Fibroblast of the conjunctiva (primary cell): ENCODE data around the gene NFATC2.

Experiments
- DNase-seq: peaks from one replicate; pipeline ENCODE4 v3.0.0-alpha.2; 2010; ENCODE audit warnings: low read depth

Gene NFATC2

GRCh38 chr20:51374961-51375360 is 167.6 kb downstream of the NFATC2 start:
- no peak for DNase-seq

DNA sequence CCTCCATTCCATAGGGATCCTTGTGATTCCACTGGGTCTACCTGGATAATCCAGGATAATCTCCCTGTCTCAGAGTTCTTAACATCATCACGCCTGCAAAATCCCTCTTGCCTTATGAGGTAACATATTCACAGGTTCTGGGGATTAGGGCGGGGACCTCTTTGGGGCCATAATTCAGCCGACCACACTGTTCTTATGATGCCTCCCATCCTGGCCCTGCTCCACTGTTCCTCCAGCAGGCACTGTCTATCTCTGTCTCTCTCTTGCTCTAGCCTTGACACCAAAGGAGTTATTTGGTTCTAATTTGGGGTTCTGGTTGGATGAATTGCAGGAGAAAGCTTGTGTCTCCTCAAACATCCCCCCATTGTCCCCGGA is 168.1 kb downstream of the NFATC2 start:
- DNase-seq: no peak

- DNase-seq: no peak
Measured at GRCh38 chr20:51373713-51374455, 168.6 kb downstream of the NFATC2 start.

- no peak for DNase-seq
Measured at GRCh38 chr20:51372966-51373365, 169.6 kb downstream of the NFATC2 start.

DNA sequence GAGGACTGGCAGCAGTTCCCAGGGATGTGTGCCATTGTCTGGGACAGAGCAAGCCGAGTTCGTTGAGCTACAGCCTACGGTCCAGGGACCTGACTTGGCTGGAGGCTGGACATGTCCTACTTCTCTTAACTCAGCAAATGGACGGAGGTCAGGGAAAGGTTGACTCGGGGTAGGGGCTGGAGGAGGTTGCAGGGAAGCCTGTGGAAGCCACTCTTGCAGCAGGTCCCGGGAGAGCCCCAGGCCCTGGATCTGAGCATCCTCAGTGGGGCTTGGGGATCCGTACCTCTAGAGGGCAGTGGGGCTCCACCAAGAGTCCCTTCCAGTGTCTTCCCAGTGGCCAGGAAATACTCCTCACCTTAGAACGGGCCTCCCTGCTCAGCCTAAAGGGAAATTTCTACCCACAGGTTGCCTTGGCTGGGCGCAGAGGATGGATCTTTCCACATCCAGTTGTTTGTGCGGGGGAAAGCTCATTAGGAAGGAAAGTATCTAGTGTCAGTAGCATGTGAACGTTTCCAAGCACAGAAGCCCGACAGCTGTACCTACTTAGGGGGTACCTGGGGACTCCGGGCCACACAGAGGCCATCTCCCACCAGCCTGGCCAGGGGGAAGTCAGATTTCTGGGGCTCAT is 170.2 kb downstream of the NFATC2 start:
- DNase-seq: peak; percentile 44

- no peak for DNase-seq
Measured at GRCh38 chr20:51371720-51372119, 170.8 kb downstream of the NFATC2 start.

- DNase-seq: no peak
Measured at GRCh38 chr20:51369503-51369902, 173.0 kb downstream of the NFATC2 start.

- no peak for DNase-seq
Measured at GRCh38 chr20:51368461-51369211, 173.9 kb downstream of the NFATC2 start.

DNA sequence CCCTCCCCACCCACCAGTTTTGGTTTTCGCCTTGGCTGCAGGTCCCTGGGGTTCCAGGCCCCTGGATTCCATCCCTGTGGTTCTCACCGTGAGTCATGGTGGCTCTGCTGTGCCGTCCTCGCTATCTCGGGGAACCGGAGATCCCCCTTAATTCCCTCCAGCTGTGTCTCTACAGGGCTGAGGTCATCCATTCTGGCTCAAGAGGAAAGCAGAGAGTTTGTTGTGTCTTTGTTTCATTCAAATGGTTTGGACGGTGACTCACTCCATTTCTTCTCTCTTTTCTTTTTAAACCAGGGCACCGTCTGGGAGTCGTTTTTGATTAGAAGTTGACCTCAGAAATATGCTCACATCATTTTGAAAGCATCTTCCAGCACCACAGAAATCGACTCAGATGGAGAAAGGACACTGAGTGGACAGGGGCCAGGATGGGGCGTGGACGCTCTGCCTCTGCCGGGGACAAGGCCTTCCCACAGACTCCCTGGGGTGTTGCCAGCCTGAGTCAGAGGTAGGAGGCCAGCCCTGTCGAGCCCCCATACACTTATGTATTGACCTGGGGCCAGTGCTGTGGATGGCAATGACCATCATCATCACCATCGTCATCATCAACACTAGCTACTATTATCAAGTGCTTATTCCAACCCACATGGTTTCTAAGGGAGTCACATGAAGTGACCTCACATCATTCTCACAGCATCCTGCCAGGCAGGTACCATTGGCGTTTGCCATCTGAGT is 176.2 kb downstream of the NFATC2 start:
- DNase-seq: peak; percentile 95

DNA sequence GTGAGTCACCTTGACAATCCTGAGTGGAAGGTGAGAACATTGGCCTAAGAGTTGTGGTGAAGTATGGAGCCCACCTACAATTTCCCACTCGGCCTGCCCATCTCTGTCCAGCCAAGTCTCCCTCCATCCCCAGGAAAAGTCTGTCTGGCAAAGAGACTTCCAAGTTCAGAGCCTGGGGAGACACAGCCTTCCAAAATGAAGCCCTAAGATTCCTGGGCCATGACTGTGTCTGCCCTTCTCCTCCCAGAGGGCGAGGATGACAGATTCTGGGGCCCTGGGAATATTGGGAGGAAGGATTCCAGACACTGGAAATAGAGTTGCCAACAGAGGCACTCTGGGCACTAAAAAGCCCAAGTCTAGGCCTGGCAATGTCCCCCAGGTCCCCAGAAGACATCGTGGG is 176.8 kb downstream of the NFATC2 start:
- DNase-seq: no peak

DNA sequence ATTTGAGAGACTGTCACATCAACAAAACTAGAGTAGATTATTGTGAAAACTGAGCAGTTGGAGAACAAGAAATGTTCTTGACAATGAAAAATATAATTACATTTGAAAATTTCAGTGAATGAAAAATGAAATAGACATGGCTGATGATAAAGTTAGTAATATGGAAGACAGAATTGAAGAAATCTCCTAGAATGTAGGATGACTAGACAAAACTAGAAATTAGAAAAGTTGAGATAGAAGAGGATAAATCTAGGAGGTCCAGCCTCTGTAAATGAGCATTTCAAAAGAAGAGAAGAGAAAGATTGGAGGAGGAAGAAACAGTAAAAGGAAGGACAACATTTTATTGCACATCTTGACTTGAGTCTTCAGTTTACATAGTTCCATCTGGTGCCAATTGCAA is 178.7 kb downstream of the NFATC2 start:
- DNase-seq: no peak

- DNase-seq: no peak
Measured at GRCh38 chr20:51363378-51363777, 179.1 kb downstream of the NFATC2 start.

DNA sequence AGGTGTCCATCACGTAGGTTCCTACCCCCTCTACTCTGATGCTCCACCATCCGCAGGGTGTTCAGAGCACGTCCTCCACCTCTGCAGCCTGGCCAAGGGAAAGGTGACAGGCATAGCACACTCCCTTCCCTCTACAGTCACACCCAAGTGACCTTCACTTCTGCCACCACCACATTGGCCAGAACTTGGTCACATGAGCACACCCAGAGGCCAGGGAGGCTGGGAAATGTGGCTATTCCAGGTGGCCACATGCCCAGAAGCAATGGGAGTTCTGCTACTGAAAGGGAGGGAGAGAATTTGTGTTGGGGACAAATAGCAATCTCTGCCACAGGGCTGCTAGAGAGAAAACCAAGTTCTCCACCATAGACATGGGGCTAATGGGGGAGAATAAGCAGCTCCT is 180.3 kb downstream of the NFATC2 start:
- DNase-seq: no peak

- DNase-seq: no peak
Measured at GRCh38 chr20:51361258-51361657, 181.3 kb downstream of the NFATC2 start.

DNA sequence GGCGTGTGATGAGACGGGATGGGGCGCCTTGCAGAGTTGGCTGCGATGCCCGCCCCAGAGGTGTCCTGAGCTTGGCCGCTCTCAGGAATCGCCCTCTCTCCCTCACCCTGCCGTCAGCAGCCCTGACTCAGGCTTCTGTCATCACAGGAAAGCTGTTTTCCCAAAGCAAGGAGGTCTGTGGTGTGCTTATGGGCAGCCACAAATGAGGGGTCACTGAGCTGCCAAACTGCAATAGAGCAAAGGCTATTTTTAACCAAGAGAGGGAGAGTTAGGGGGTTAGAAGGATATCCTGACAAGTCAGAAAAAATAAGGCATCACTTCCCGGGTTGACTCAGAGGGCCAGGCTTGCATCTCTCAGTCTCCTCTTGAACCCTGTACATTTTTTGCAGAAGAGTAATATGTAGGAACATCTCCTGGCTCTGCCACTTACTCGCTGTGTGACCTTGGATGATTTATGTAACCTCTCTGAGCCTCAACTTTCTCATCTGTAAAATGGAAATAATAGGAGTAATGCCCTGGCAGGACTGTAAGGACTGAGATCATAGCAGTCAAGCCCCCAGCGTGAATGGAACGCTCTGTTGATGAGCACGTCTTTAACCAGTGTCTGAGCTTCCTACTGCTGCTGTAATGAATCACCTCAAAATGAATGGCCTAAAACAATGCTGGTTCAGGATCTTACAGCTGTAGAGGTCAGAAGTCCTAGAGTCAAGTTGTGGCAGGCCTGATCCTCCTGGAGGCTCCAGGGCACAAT is 181.9 kb downstream of the NFATC2 start:
- DNase-seq: peak; percentile 37

DNA sequence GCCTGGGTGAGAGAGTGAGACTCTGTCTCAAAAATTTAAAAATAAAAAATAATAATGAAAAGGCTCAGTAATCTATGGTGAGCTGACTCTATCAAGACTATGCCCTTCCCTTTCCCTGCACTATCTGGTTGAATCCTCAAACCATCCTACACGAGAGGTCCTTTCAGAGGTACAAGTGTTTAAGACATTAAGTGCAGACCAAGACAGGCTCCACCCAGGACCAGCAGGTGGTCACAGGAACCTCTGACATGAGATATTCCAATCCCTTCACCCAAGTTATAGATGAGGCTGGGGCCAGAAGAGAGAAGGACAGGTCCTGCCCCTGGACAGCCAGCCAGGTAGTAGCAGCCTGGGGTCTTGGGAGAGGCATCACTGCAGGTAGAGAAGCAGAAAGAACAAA is 182.6 kb downstream of the NFATC2 start:
- no peak for DNase-seq

DNA sequence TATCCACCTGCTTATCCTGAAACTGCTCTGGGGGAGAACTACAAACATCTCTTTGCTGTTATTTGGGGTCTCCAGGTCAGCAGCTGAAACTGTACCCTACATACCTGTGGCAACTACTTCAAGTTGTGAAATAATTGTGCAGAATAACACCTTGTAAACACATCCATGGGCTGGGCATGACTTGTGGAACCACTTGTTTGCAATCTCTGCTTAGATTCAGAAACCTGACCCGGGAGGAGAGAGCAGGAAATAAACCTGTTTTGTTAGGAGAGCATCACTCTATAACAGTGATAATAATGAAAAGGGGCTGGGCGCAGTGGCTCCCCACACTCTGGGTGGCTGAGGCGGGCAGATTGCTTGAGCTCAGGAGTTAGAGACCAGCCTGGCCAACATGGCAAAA is 183.1 kb downstream of the NFATC2 start:
- no peak for DNase-seq

DNA sequence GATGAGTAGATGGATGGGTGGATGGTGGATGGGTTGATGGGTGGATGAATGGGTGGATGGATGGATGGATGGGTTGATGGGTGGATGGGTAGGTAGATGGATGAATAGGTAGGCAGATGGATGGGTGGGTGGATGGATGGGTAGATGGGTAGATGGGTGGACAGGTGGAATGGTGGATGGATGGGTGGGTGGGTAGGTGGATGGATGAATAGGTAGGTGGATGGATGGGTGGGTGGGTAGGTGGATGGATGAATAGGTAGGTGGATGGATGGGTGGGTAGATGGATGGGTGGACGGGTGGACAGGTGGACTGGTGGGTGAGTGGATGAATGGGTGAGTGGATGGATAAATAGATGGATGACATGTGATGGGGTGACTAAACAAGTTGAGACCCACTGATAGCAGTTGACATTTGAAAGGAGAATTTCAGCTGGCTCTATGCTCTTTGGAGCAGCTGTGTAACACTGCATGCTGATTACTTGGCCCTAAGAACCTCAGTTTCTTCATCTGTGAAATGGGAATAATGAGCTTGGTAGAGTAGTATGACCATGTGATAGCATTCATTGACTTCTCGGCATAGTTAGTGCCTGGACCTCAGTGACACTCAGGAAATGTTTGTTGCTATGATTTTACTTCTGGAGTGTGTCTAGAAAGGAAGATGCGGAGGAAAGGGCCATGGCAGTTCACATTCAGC is 184.3 kb downstream of the NFATC2 start:
- no peak for DNase-seq

GRCh38 chr20:51357543-51357942 is 185.0 kb downstream of the NFATC2 start:
- DNase-seq: no peak

- DNase-seq: no peak
Measured at GRCh38 chr20:51356871-51357270, 185.6 kb downstream of the NFATC2 start.

- DNase-seq: no peak
Measured at GRCh38 chr20:51354769-51355319, 187.7 kb downstream of the NFATC2 start.
